ENCODE results near the gene OR1E1. TPM values are rescaled to one million over a fixed set of nuclear protein-coding genes. Genes with fewer than 3 reads are reported as not detected.
"Not testable (repeated sequence)": the region's sequence is repeated elsewhere in the genome, so short reads cannot be mapped to it uniquely, and the experiment has no call there.

OR1E1 gene
- total and polyA plus RNA-seq, 4 donors = not detected

- Histone ChIP-seq H3K27me3 (ENCODE audit: control insufficient read depth in 4 of 4, insufficient read depth in 4 of 4, low read length in 3 of 4) (peaks cover 0 to 6% (median 3%) of the 10 kb centered on the region in 4 donors), H3K9ac (ENCODE audit: low read depth in 1 of 2, low read length in 2 of 2) (no peak overlapping the region), H3K4me3 (ENCODE audit: low read depth in 1 of 3, low read length in 3 of 3) (no peak overlapping the region), H3K27ac (ENCODE audit: low read depth in 1 of 2, low read length in 2 of 2) (no peak overlapping the region), H3K4me1 (ENCODE audit: control insufficient read depth in 4 of 4, insufficient read depth in 4 of 4, low read length in 3 of 4) (no peaks in the 10 kb centered on the region), H3K36me3 (ENCODE audit: control insufficient read depth in 4 of 4, insufficient read depth in 3 of 4, low read depth in 1 of 4, low read length in 3 of 4) (no peaks in the 10 kb centered on the region), H3K9me3 (ENCODE audit: control insufficient read depth in 4 of 4, low read length in 3 of 4) (peaks cover 0 to 2% (median 0%) of the 10 kb centered on the region in 4 donors)
- TF ChIP-seq, protein P1, sequence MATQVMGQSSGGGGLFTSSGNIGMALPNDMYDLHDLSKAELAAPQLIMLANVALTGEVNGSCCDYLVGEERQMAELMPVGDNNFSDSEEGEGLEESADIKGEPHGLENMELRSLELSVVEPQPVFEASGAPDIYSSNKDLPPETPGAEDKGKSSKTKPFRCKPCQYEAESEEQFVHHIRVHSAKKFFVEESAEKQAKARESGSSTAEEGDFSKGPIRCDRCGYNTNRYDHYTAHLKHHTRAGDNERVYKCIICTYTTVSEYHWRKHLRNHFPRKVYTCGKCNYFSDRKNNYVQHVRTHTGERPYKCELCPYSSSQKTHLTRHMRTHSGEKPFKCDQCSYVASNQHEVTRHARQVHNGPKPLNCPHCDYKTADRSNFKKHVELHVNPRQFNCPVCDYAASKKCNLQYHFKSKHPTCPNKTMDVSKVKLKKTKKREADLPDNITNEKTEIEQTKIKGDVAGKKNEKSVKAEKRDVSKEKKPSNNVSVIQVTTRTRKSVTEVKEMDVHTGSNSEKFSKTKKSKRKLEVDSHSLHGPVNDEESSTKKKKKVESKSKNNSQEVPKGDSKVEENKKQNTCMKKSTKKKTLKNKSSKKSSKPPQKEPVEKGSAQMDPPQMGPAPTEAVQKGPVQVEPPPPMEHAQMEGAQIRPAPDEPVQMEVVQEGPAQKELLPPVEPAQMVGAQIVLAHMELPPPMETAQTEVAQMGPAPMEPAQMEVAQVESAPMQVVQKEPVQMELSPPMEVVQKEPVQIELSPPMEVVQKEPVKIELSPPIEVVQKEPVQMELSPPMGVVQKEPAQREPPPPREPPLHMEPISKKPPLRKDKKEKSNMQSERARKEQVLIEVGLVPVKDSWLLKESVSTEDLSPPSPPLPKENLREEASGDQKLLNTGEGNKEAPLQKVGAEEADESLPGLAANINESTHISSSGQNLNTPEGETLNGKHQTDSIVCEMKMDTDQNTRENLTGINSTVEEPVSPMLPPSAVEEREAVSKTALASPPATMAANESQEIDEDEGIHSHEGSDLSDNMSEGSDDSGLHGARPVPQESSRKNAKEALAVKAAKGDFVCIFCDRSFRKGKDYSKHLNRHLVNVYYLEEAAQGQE (IDR thresholded peaks at IDR 0.05) = no peak
- TF ChIP-seq TAF1 (conservative IDR thresholded peaks at IDR 0.05) (no peak), RXRA (IDR thresholded peaks at IDR 0.05) (no peak), JUND (IDR thresholded peaks at IDR 0.05) (no peak), SP1 (IDR thresholded peaks at IDR 0.05) (no peak), NR2F2 (IDR thresholded peaks at IDR 0.05) (no peak), RAD21 (IDR thresholded peaks at IDR 0.05) (no peak), EGR1 (IDR thresholded peaks at IDR 0.05; ENCODE audit: low read depth in 2 of 2) (no peak)
- DNase-seq (ENCODE audit: low spot score) = no peak
- WGBS = 81% methylated on average over 5 of the region's 5 CpGs
Measured at GRCh38 chr17:3381957-3382356, 16.3 kb downstream of the OR1E1 start.

GRCh38 chr17:3378321-3378720 lies 19.9 kb downstream of the OR1E1 start:
- no peak for DNase-seq (ENCODE audit: low spot score)
- Histone ChIP-seq H3K9ac (ENCODE audit: low read depth in 1 of 2, low read length in 2 of 2) (no peak overlapping the region), H3K9me3 (ENCODE audit: control insufficient read depth in 4 of 4, low read length in 3 of 4) (no peaks in the 10 kb centered on the region), H3K36me3 (ENCODE audit: control insufficient read depth in 4 of 4, insufficient read depth in 3 of 4, low read depth in 1 of 4, low read length in 3 of 4) (no peaks in the 10 kb centered on the region), H3K4me3 (ENCODE audit: low read depth in 1 of 3, low read length in 3 of 3) (no peak overlapping the region), H3K4me1 (ENCODE audit: control insufficient read depth in 4 of 4, insufficient read depth in 4 of 4, low read length in 3 of 4) (no peaks in the 10 kb centered on the region), H3K27ac (ENCODE audit: low read depth in 1 of 2, low read length in 2 of 2) (no peak overlapping the region), H3K27me3 (ENCODE audit: control insufficient read depth in 4 of 4, insufficient read depth in 4 of 4, low read length in 3 of 4) (peaks cover 0 to 4% (median 0%) of the 10 kb centered on the region in 4 donors)
- 77% methylated on average over 8 of the region's 8 CpGs for WGBS
- TF ChIP-seq HNF4G (IDR thresholded peaks at IDR 0.05) = no peak
- no peak for TF ChIP-seq JUND (IDR thresholded peaks at IDR 0.05)
- TF ChIP-seq RXRA (IDR thresholded peaks at IDR 0.05) = no peak
- TF ChIP-seq, protein P1 (IDR thresholded peaks at IDR 0.05) = no peak
- no peak for TF ChIP-seq MAX (IDR thresholded peaks at IDR 0.05)
- no peak for TF ChIP-seq GABPA (IDR thresholded peaks at IDR 0.05 in 1 of 2, conservative IDR thresholded peaks at IDR 0.05 in 1 of 2)

- not testable (repeated sequence) for H3K9me3 ChIP-seq (ENCODE audit: control insufficient read depth in 4 of 4, low read length in 3 of 4); H3K27me3 ChIP-seq (ENCODE audit: control insufficient read depth in 4 of 4, insufficient read depth in 4 of 4, low read length in 3 of 4); H3K36me3 ChIP-seq (ENCODE audit: control insufficient read depth in 4 of 4, insufficient read depth in 3 of 4, low read depth in 1 of 4, low read length in 3 of 4); H3K27ac ChIP-seq (ENCODE audit: low read depth in 1 of 2, low read length in 2 of 2); H3K4me3 ChIP-seq (ENCODE audit: low read depth in 1 of 3, low read length in 3 of 3); H3K9ac ChIP-seq (ENCODE audit: low read depth in 1 of 2, low read length in 2 of 2); H3K4me1 ChIP-seq (ENCODE audit: control insufficient read depth in 4 of 4, insufficient read depth in 4 of 4, low read length in 3 of 4); DNase-seq (ENCODE audit: low spot score)
- 96% methylated on average over 31 of the region's 31 CpGs for WGBS
Measured at GRCh38 chr17:3371167-3371566, 27.0 kb downstream of the OR1E1 start.

Small RNA genes within 50 kb of the gene (small RNA-seq; reads per million reads assigned to genes)
- not detected for gene OR1AC1P

Other genes starting within 250 kb of the OR1E1 start
- not detected for gene OR1A2, start 200.9 kb downstream of the OR1E1 start, total RNA-seq
- gene OR1A2, start 200.9 kb downstream of the OR1E1 start, polyA plus RNA-seq = not detected
- gene OR1A1, start 190.7 kb downstream of the OR1E1 start, total RNA-seq = not detected
- gene OR1A1, start 190.7 kb downstream of the OR1E1 start, polyA plus RNA-seq = not detected
- not detected for gene OR3A1, start 100.0 kb downstream of the OR1E1 start, total RNA-seq
- not detected for gene OR3A1, start 100.0 kb downstream of the OR1E1 start, polyA plus RNA-seq
- gene OR3A2, start 12.1 kb downstream of the OR1E1 start, total RNA-seq = not detected
- gene OR3A2, start 12.1 kb downstream of the OR1E1 start, polyA plus RNA-seq = not detected
- gene OR3A3, start 13.0 kb upstream of the OR1E1 start, total RNA-seq = not detected
- not detected for gene OR3A3, start 13.0 kb upstream of the OR1E1 start, polyA plus RNA-seq
- gene OR1E2, start 35.4 kb upstream of the OR1E1 start, total RNA-seq = under 1 TPM in 1 of 2 donors, not detected in 1; 0.08 TPM
- gene OR1E2, start 35.4 kb upstream of the OR1E1 start, polyA plus RNA-seq = not detected
- gene SPATA22, start 73.4 kb upstream of the OR1E1 start, total RNA-seq = under 1 TPM; 0.19 to 0.42 TPM
- gene SPATA22, start 73.4 kb upstream of the OR1E1 start, polyA plus RNA-seq = under 1 TPM in 1 of 2 donors, not detected in 1; 0.89 TPM
- gene ASPA, start 77.6 kb upstream of the OR1E1 start, total RNA-seq = 1 to 10 TPM in 1 of 2 donors, under 1 TPM in 1; 0.89 to 4.7 TPM
- gene ASPA, start 77.6 kb upstream of the OR1E1 start, polyA plus RNA-seq = 1 to 10 TPM; 1.2 to 2.6 TPM
- under 1 TPM; 0.19 to 0.33 TPM for gene TRPV3, start 159.4 kb upstream of the OR1E1 start, total RNA-seq
- under 1 TPM; 0.04 to 0.38 TPM for gene TRPV3, start 159.4 kb upstream of the OR1E1 start, polyA plus RNA-seq
- 10 to 100 TPM in 1 of 2 donors, 1 to 10 TPM in 1; 2.5 to 12.7 TPM for gene TRPV1, start 211.0 kb upstream of the OR1E1 start, total RNA-seq
- 1 to 10 TPM; 3.0 to 3.7 TPM for gene TRPV1, start 211.0 kb upstream of the OR1E1 start, polyA plus RNA-seq
- 10 to 100 TPM in 1 of 2 donors, 1 to 10 TPM in 1; 9.3 to 66.6 TPM for gene SHPK, start 237.8 kb upstream of the OR1E1 start, total RNA-seq
- 10 to 100 TPM; 16.5 to 17.4 TPM for gene SHPK, start 237.8 kb upstream of the OR1E1 start, polyA plus RNA-seq
- 10 to 100 TPM in 1 of 2 donors, 1 to 10 TPM in 1; 8.1 to 15.3 TPM for gene CTNS, start 238.3 kb upstream of the OR1E1 start, total RNA-seq
- gene CTNS, start 238.3 kb upstream of the OR1E1 start, polyA plus RNA-seq = 10 to 100 TPM in 1 of 2 donors, 1 to 10 TPM in 1; 6.6 to 11.0 TPM